HG02798 (cell line): ENCODE results near the gene VARS1.
"Not testable (repeated sequence)": the region's sequence is repeated elsewhere in the genome, so short reads cannot be mapped to it uniquely, and the experiment has no call there.

Experiments used
- ATAC-seq: cut with Tn5 transposase; IDR thresholded peaks from one replicate; pipeline ENCODE4 v1.9.1; 2021; ENCODE audit warnings: mild to moderate bottlenecking; ENCODE audit not compliant: unreplicated experiment, poor library complexity

VARS1 gene

GRCh38 chr6:31822036-31822821, 26.7 kb upstream of the VARS1 start:
- peak; percentile 60 for ATAC-seq

GRCh38 chr6:31821301-31822035, 25.9 kb upstream of the VARS1 start:
- peak; percentile 61 for ATAC-seq

GRCh38 chr6:31820399-31820798, 24.8 kb upstream of the VARS1 start:
- not testable (repeated sequence) for ATAC-seq

DNA sequence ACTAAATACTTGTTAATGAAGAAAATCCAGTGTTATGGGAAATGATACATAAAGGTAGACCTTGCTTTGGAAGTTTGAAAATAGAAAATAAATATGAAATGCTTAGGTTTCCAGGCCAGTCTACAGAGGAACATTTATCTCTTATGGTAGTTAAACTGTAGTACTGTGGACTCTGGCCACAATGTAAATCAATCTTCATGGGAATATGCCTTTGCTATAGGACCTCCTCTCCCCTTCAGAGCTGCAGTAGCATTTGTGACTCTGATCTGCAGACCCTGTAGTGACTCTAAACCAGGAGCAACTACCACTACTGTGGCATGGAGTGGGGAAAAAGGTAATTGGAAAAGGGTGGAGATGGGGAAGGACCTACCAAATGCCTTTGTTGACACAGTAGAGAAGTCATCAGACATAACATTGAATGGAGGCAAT, 24.3 kb upstream of the VARS1 start:
- no peak for ATAC-seq

- not testable (repeated sequence) for ATAC-seq
Measured at GRCh38 chr6:31817929-31818511, 22.5 kb upstream of the VARS1 start.

DNA sequence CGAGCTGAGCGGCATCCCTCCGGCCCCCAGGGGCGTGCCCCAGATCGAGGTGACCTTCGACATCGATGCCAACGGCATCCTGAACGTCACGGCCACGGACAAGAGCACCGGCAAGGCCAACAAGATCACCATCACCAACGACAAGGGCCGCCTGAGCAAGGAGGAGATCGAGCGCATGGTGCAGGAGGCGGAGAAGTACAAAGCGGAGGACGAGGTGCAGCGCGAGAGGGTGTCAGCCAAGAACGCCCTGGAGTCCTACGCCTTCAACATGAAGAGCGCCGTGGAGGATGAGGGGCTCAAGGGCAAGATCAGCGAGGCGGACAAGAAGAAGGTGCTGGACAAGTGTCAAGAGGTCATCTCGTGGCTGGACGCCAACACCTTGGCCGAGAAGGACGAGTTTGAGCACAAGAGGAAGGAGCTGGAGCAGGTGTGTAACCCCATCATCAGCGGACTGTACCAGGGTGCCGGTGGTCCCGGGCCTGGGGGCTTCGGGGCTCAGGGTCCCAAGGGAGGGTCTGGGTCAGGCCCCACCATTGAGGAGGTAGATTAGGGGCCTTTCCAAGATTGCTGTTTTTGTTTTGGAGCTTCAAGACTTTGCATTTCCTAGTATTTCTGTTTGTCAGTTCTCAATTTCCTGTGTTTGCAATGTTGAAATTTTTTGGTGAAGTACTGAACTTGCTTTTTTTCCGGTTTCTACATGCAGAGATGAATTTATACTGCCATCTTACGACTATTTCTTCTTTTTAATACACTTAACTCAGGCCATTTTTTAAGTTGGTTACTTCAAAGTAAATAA, 21.8 kb upstream of the VARS1 start:
- not testable (repeated sequence) for ATAC-seq

- peak; percentile 50 for ATAC-seq
Measured at GRCh38 chr6:31815025-31815838, 19.7 kb upstream of the VARS1 start, which contains the start of the genes HSPA1A and HSPA1L. HSPA1A (plus strand) TSS chr6:31815543; CDS start chr6:31815757, 214 bp downstream. HSPA1L (minus strand) TSS chr6:31815283; CDS start chr6:31811972, 3,311 bp downstream.

- peak; percentile 49 for ATAC-seq
Measured at GRCh38 chr6:31814677-31815024, 19.1 kb upstream of the VARS1 start.

DNA sequence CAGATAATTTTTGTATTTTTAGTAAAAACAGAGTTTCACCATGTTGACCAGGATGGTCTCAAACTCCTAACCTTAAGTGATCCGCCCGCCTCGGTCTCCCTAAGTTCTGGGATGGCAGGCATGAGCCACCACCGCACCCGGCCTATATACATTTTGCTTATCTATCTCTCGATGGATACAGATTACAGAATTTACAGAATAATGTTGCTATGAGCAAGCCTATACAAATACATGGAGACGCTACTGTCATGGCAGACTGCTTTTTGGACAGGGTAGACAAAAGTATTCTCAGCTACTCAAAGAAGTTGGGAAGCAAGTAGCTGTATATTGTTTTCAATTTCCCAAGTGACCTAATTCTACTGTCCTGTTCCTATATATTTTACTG, 17.9 kb upstream of the VARS1 start:
- ATAC-seq = no peak

DNA sequence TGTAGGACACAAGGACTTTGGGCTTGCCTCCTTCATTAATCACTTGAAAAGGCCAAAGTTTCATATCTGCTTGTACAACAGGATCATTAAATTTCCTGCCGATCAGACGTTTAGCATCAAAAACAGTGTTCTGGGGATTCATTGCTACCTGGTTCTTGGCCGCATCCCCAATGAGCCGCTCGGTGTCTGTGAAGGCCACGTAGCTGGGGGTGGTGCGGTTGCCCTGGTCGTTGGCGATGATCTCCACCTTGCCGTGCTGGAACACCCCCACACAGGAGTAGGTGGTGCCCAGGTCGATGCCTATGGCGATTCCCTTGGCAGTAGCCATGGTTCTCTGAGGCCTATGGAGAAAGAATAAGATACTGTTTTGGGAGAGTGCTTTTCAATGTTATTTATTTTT, 16.1 kb upstream of the VARS1 start:
- ATAC-seq = no peak

GRCh38 chr6:31808599-31808998, 13.0 kb upstream of the VARS1 start:
- not testable (repeated sequence) for ATAC-seq

DNA sequence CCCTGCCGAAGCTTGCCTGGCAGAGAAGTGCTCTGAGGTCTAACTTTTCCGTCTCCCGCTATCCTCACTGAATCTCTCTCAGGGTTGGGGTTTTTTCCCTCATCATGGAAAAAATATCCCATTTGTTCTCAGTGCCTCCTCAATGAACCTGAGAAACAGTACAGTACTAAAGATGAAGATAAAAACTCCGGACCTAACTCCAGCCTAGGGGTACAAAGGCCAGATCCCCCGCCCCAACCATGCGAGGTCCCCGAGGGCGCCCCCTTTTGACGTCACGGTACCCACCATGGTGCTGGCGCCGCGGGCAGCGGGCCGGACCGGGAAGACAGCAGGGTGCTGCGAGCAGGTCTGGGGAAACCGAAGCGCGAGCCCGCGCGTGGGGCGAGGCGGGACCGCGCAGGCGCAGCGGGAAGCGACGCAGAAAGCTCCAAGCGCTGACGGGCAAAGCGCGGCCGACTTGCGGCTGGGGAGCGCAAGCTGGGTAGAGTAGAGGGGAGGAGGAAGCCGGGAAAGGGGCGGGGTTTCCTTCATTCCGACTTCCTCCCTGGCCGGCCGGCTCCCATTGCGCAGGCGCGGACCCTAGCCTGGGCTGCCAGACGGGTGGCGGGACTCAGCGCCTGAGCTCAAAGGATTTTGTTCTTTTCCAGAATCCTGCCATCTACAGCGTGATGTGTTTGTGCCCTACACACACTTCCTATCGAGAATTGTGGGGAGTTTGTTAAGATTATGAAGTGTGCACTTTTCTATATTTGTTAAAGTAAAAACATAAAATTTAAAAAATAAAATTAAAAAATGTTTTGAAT, 11.1 kb upstream of the VARS1 start, which contains the start of gene LSM2:
Gene LSM2, minus strand, starts transcription at position 497 of the 803 bp plus-strand sequence. Its CDS starts 209 bp downstream, at position 288.
- ATAC-seq = peak; percentile 96

- no peak for ATAC-seq
Measured at GRCh38 chr6:31805939-31806469, 10.5 kb upstream of the VARS1 start.

DNA sequence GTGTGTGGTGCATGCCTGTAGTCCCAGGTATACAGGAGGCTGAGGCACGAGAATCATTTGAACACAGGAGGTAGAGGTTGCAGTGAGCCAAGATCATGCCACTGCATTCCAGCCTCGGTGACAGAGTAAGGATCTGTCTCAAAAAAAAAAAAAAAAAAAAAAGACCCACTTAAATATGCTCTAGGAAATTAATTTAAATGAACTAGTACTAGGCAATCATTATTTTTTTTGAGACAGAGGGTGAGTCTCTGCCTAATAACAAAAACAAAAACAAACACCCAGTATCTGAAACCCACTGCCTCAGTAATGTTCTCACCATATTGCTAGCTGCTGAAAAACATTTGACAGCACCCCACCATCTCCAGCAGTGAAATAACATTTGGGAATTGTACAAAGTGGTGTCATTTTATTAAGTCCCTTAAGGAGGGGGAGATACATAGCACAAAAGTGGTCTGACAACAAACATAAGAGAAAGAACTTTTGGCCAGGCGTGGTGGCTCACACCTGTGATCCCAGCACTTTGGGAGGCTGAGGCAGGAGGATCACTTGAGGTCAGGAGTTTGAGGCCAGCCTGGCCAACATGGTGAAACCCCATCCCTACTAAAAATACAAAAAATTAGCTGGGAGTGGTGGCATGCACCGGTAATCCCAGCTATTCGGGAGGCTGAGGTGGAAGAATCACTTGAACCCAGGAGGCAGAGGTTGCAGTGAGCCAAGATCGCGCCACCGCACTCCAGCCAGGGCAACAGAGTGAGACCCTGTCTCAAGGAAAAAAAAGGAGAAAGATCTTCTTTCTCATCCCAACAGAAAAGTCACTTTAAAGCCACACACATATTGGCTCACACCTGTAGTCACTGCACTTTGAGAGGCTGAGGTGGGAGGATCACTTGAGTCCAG, 5.7 kb upstream of the VARS1 start:
- not testable (repeated sequence) for ATAC-seq

GRCh38 chr6:31799781-31800180, 4.2 kb upstream of the VARS1 start:
- ATAC-seq = no peak

DNA sequence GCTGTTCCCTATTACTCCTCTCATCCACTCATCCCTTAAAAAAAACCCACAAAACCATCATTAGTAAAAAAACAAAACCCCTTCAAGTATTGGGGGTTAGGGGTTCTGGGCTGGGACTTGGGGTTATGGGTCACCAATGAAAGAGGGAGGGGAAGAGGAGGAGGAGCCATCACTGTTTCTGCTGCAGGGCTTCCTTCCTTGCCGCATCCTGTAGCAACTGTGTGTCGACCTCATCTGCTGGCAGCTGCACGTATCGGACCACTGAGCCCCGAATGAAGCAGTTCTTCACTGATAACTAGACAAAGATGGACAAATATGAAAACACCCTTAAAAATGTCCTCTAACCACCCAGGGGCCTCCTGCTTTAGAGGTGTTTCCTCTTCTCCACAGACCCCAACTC, 2.0 kb upstream of the VARS1 start:
- ATAC-seq = no peak

DNA sequence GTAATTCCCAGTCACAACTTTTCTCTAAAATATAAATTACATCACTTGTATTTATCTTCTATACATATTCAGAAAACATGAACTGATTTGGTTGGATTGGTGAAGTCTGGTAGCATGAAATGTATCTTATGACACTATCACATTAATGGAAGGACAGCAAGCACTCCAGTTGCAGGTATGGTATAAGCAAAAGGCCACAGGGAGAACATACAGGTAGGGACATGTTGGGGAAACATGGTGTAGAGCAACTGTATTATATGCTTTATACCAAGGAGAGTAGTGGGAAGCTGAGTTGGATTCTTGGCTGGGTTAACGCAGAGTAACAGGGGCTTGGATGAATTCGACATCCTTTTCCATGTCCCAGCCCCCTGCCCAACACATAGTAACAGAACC, 1.4 kb upstream of the VARS1 start:
- ATAC-seq = no peak
